ENCODE measurements around the gene PTCH1.

Gene PTCH1

DNA sequence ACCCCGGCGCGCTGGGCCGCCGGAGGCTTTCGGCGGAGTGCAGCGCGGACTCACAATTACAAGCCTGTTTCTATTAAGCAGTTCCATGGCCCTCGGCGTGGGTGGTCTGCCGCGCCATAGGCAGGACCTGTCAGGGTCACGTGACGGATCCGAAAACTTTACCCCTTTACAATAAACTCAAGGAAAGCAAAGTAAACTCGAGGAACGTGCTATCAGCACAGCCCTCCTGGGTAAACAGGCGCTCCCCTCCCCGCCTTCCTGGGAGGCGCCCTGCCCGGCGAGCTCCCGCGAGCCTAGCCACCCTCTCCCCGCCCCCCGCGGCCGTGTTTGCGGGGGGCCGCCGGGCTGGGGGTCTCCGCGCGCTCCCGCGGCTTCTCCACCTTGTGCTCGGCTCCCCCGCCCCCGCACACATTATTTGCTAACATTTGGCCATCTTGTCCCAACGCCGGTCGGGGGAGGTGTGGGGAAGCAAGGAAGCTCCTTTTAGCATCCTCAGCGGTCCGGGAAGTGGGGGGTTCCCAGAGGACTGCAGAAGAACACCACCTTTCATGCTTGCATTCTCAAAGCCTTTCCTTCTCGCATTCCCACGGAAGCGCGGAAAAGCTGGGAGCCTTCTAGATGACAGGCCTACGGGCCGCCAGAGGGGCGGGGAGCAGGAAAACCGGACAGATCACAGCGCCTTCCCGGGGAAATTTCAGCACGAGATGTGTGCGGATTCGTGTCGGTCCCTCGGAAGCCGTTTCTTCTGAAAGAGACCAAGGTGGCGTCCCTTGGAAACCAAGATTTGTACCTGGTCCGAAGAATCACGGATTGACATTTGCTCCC lies at the start of gene PTCH1:
Gene PTCH1, minus strand, starts transcription at position 238 of the 825 bp plus-strand sequence.
- no peak for DNase-seq (ENCODE audit: low spot score)

DNA sequence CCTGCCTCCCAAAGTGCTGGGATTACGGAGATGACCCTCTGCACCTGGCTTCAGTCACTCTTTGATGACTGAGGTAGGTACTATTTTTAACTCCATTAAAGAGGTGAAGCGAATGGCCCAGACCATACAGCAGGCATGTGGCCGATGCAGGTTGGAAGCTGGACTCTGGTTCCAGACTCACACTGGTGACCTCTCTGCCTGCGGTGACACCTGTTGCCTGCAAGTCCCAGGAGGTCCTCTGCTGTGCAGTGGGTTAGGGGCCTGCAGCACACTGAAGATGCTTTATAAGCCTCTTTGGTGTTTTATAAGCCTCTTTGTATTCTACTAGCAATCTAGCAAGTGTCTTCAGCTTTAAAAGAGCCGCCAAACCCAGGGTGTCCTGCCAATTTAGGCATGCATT lies 49.2 kb upstream of the PTCH1 start:
- DNase-seq (ENCODE audit: low spot score): no peak

GRCh38 chr9:95561913-95562312 lies 45.1 kb upstream of the PTCH1 start:
- no peak for DNase-seq (ENCODE audit: low spot score)

GRCh38 chr9:95557142-95557541 lies 40.4 kb upstream of the PTCH1 start:
- DNase-seq (ENCODE audit: low spot score): no peak

- DNase-seq (ENCODE audit: low spot score): no peak
Measured at GRCh38 chr9:95556521-95556920, 39.8 kb upstream of the PTCH1 start.

DNA sequence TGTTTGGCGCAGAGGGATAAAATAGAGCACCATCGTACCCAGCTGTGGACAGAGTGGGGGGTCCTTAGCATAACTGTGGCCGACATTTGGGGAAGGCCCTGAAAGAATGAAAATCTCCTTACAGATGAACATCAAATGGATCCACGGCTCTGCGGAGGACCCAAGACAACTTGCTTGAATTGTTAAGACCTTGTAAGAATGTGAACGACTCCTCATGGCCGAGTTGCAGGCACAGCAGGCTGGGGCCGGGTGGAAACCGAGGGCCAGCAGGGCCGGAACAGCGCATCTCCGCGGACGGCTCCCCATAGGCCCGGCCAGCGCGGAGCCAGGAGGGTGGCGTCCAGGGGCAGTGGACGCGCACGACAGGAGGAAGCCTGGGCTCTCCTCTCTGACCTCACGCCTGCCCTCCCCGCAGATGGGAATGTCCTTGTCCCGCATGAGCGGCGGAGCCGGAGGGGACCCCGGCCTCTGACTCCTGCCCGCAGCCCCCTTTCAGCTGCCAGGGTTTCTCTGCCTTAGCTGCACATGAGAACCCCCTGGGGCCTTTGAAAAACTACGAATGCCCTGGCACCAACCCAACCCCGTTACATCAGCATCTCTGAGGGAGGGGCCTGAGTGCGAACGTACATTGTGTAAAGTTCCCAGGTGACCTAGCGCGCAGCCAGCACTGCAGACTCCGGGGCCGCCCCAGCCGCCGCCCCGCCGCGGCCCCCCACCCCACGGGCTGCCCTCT lies 36.2 kb upstream of the PTCH1 start:
- DNase-seq (ENCODE audit: low spot score): no peak

DNA sequence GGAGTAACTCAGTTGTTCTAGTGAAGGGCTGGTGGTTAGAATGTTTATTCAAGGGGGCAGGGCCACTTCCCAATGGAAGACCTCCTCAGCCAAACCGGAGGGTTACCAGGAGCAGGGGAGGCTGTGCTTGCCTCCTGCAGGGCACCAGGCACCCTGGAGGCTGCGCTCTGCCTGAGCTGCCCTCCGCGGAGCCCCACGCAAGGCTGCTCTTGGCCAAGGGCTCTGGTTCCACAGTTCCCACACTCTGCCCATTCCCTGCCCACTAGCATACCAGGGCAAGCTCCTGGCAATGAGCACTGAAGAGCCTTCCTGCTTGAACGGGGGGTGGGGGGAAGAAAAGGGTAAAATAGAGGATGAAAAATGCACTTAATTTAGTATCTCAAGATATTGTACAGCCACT lies 35.5 kb upstream of the PTCH1 start:
- DNase-seq (ENCODE audit: low spot score): no peak

DNA sequence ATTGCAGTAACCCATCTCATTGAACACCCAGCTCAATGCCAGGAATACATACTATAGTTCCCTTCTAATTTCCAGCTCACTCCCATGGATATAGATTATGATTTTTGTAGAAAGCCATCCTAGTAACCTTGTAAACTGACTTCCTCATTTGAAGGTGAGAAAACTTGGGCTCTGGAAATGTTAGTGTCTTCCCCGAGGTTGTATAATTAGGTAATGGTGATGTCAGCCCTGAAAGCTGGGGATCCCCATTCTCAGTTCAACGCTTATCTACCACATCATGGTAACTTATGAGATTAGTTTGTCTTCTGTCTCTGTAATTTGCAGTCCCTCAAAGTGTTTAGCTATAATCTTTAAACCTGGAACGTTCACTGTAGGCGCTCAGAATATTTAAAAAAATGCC lies 34.6 kb upstream of the PTCH1 start:
- no peak for DNase-seq (ENCODE audit: low spot score)

GRCh38 chr9:95545831-95546567 lies 29.2 kb upstream of the PTCH1 start:
- DNase-seq (ENCODE audit: low spot score): no peak

DNA sequence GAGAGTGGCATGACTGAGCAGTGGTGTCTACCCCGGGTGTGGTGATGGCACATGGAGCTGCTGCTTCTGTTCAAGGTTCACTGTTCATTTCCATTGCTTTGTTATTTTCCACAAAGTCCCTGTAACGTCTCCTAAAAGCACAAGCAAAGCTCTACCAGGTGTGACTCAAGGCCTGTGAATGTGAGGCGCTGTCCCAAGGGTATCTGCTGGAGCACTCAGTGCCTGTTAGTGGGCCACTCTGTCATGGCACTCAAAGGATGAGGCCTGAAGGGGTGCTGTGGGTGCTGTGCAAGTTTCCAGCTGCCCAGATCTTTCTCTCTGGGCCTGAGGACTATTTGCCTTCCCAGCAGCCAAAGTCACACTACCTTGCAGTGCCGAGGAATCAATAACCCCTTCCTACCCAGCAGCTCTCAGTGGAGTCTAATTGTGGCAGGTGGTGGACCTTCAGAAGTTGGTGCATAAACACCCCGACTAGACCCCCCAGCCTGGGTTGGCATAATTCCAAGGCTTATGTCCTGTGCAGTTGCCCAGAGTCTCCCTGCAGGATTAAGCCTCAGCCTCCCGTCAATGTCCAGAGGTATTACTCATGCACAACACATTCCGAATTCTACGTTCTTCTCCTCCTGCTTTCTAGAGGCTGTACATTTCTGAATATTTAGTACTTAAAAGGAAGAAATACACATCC lies 17.4 kb upstream of the PTCH1 start:
- no peak for DNase-seq (ENCODE audit: low spot score)

DNA sequence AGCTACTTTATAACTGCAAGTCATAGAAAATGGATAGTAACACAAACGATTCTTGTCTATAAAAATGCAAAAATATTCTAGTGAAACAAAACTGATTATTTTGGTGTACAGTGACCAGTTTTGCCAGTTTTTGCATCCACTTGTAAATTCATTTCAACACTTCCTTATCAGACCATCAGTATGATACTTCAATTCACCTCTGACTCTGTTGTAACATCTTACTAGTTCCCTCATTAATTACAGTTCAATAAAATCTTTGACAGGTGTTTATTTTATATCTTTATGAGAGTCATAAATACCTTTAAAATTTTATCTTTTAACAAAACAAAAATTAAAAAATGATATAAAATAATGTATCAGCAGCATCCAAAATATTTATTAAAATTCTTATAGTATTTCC lies 13.1 kb upstream of the PTCH1 start:
- DNase-seq (ENCODE audit: low spot score): no peak

- no peak for DNase-seq (ENCODE audit: low spot score)
Measured at GRCh38 chr9:95528908-95529502, 12.2 kb upstream of the PTCH1 start.

GRCh38 chr9:95522871-95523370 lies 6.2 kb upstream of the PTCH1 start:
- DNase-seq (ENCODE audit: low spot score): no peak

DNA sequence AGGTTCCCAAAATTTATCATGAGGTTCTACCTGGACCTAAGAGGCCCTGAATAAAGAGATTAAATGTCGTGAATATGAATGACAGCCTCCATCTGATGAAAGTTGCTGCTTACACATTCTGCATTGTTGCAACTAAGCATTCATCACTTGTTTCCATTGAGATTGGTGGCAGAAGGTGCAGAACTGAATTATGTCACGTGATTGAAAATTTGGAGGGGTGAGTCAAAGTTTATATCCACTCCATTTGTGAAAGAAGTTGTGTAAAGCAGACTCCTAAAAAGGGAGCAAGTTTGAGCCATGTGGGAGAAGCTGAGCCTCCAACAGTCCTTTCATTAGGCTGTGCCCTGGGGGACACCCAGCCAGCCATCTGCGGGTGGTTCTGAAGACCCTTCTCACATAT lies 4.9 kb upstream of the PTCH1 start:
- DNase-seq (ENCODE audit: low spot score): no peak

DNA sequence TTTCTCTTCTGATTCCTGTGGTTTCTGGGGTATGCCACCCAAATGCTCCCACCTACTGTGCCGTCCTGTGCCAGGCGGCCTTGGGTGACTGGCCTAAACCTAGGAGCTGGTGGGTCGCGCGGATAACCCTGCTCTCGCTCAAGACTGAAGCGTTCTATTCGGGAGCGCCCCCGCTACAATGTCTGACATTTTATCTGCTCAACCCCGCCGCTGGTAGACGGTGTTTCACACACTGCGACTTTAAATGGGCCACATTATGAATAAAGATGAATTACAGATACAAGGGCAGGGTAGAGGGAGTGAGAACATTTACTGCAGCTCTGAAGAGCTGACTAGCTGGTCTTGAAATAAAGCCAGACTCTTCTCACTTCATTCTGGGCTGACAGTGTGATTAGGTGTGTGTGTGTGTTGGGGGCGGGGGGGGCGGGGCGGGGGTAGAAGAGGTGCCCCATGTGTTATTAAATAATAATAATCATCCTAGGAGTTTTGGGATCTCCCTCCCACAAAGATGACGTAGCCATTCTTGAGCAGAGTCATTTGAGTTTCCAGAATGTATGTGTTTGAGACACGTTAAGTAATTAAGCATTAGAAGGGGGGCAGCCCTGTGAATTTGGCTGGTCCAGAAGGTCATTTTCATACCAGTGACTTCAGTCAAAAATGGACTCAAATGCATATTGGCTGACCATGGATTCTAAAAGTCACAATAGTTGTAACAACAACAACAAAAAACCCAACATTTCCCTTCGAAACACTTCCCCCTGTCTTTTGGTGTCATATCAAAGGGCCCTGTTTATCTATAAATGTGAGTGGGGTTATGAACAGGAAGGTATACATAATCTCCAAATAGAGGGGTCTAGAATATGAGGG lies 1.0 kb upstream of the PTCH1 start:
- DNase-seq (ENCODE audit: low spot score): no peak

DNA sequence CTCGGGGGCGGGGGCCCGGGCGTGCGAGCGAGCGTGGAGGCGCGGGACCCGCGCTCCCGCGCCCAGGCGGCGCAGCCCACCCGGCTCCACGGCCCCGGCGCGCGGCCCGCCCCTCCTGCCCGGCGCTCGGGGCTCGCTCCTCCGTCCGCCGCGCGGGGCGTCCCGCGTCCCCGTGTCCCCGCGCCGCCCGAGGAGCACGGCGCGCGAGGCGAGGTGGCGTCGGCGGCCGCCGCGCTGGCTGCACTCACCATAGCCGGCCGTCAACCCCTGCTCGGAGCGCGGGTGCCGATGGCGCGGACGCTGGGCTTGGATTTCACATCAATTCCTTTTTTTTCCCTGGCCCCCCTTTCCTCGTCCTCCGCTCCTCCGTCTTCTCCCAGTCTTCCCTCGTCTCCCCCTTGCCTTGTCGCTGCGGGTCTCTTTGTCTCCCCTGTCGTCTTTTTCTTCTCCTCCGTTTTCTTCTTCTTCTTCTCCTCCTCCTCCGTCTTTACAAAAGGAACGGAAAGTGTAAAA lies 494 bp downstream of the PTCH1 start:
- no peak for DNase-seq (ENCODE audit: low spot score)

- no peak for DNase-seq (ENCODE audit: low spot score)
Measured at GRCh38 chr9:95515272-95516113, 1.3 kb downstream of the PTCH1 start.

DNA sequence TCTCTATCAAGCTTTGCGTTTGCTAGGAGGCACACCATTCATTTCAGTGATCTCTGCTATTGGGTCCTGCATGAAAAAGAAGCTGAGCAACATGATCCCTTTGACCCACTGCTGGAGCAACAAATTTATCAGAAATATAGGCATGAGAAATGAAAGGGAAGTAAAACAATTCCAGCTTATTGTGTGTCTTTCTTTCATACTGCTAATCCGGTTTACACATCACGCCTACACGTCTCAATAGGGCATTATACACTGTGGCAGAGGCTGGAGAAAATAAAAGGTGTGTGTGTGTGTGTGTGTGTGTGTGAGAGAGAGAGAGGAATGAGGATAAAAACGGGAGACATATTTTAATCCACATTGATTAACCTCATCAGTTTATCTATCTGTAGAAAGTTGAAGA lies 2.4 kb downstream of the PTCH1 start:
- DNase-seq (ENCODE audit: low spot score): no peak

GRCh38 chr9:95513711-95514110 lies 3.1 kb downstream of the PTCH1 start:
- no peak for DNase-seq (ENCODE audit: low spot score)

DNA sequence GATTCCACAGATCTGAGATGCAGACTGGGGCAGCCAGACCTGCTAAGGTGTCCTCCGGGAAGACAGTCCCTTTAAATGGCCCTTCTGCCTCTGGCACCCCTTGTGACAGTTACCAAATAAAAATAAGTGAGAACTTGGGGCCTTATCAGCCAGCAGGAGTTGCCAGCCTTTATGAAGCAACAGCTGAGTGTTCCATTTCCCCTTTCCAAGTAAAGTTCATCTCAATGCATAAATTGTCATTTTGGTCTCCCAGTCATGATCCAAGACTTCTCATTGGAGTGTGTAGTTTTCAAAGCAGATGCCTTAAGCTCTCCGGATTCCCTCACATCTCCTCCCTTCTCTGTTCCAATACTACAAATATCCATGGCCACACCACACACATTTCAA lies 4.1 kb downstream of the PTCH1 start:
- no peak for DNase-seq (ENCODE audit: low spot score)
